ENCODE measurements around the gene PPIL1.
"Not testable (repeated sequence)": the region's sequence is repeated elsewhere in the genome, so short reads cannot be mapped to it uniquely, and the experiment has no call there.

PPIL1 gene

DNA sequence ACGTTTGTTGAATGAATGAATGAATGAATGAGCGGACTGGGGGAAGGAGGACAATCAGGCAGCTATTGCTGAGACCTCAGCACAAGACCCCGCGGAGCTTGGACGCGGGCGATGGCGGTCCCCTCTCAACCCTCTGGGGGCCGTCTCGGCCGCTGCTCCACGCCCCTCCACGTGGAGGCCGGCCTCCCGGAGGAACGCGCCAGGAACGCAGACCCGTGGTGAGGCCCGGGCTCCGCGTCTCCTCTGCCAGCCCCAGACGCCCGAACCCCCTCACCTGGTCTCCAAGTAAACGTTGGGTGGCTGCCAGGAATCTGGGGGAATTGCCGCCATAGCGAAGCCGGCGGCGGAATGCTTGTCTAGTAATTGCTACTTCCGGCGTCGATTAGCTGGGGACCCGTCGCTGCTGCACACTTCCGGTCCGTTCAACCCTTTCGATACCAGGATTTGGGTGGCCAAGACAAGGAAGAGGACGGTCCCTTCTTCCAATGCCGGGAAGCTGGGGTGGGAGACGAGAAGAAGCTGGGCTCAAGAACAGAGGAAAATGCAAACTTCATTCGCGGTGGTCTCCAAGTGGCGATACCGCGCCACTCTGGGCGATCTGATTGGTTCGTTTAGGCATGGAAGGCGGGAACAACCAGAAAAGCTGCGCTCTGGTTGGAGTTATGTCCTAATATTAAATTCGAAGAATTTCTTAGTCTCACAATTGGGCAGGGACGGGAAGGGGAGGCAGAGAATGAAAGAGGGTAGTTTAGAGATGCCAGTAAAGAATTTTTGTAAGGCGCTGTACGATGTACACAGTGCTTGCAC is at the start of gene PPIL1:
PPIL1 (minus strand) TSS at position 361 of the 807 bp plus-strand sequence; CDS start at position 330, 31 bp downstream.
- peak; percentile 92 to 96 for DNase-seq

DNA sequence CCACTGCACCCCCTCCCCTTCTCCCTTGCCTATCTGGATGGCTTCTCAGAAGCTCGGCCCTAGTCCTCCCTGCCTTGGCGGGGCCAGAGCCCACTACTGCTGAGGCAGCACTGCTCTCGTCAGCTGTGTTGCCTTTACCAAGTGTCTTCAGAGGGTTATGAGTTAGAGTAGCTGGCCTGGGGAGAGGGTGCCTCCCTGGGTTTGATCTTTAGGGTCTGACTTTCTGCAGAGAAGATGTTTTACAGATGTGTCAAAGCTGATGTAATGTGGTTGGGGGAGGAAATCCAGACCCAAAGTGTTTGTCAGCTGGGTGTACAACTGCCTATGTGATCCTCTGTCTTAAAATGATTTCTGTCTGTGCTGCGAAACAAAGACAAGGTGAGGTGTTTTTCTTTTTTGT is 49.5 kb upstream of the PPIL1 start:
- no peak for DNase-seq

DNA sequence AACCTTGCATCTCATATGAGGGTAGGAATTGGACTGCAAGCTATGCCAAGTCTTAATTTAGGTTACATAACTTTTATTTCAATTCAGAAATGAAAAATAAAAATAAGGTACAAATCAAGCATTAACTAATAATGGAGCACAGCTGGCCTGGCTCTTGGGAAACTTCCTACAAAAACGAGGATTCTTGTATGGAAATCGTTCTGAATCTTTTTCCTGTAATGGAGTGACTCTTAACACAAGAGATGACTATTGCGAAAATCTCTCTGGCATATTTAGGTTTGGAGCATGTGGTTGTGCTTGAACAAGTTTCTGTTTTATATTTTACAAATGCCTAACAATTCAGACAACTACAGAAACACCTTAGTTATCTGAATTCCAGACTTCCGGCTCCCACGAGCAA is 45.9 kb upstream of the PPIL1 start:
- DNase-seq, result no peak

DNA sequence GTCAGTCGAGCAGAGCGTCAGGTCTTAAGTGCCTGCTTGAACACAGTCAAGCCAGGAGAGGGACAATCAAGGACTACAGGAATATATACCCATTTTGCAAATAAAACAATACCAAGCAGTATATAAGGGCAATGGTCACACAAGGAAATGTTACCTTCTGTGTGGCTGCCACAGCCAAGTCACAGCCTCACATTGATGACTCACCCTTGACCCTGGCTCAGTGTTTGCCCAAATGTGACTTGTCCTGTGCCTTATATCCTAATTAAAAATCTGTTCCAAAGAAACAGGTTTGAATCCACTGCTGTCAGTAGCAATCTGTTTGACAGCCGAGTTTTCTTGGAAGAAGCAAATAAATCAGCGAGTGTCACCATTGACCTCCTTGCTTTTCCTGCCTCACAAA is 45.4 kb upstream of the PPIL1 start:
- DNase-seq, result no peak

DNA sequence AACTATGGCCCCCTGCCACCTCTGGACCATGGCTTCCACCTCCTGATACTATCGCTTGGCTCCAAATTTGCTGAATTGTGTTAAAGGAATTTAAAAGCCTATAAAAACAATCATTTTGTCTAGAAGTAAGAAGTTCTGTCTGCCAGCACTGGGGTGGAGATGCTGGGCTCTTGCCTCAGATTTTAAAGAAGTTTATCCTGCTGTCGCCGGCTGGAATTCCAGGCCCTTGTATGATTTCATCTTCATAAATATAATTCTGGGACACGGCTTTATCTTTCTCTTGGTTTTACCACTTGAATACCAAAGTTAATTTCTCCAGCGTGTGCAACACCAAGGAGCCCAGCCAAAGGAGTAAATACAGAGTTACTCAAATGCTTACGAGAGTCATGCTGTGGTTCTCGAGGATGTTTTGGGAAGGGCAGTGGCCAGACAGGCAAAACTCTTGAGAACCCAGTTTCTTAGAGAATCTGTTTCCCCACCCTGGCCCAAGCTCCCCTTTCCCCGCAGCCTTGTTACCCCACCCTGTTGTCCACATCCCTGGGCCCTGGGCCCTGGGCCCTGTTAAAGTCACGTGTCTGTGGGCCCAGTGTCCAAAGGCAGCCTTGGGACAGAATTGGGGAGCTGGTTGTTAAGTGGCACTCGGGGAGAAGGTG is 43.1 kb upstream of the PPIL1 start:
- DNase-seq, result no peak

- DNase-seq, result no peak
These were observed 41.5 kb upstream of the PPIL1 start for GRCh38 chr6:36916126-36916525.

- DNase-seq, result no peak
These were observed 41.0 kb upstream of the PPIL1 start for GRCh38 chr6:36915599-36915998.

GRCh38 chr6:36914227-36914794 is 39.7 kb upstream of the PPIL1 start:
- DNase-seq, result no peak

- no peak for DNase-seq
These were observed 38.5 kb upstream of the PPIL1 start for GRCh38 chr6:36913082-36913481.

DNA sequence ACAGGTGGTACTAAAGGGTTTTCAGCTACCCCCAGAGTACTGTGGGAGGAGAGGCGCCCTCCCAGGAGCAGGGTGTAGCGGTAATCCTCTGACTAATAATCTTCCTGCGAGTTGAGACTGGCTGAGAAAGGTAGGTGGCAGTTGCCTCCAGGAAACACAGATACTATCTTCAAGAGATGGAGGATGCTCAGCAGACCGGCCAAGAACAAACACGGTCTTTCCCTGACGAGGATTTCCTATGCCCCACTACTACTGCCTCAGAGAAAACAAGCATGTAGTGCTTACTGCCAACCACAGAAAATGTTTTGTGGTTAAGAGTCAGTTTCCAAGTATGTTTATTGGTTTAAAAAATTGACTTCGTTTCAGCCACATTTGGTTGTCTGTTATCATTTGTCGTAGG is 38.0 kb upstream of the PPIL1 start:
- no peak for DNase-seq

- no peak for DNase-seq
These were observed 37.4 kb upstream of the PPIL1 start for GRCh38 chr6:36912030-36912454.

DNA sequence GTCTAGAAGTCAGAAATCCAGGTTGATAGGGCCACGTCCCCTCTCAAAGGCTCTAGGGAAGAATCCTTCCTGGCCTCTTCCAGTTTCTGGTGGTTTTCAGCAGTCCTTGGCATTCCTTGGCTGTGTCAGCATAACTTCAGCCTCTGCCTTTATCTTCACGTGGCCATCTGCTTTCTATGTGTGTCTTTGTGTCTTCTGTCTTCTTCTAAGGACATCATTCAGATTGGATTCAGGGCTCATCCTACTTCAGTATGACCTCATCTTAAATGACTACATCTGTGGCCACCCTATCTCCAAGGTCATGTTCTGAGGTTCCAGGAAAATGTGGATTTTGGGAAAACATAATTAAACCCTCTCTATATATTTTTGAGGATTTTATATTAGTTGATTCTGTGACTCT is 34.1 kb upstream of the PPIL1 start:
- no peak for DNase-seq

GRCh38 chr6:36907781-36908180 is 33.2 kb upstream of the PPIL1 start:
- peak; percentile 65 to 92 for DNase-seq

GRCh38 chr6:36906539-36907325 is 32.1 kb upstream of the PPIL1 start:
- peak; percentile 80 to 84 for DNase-seq

DNA sequence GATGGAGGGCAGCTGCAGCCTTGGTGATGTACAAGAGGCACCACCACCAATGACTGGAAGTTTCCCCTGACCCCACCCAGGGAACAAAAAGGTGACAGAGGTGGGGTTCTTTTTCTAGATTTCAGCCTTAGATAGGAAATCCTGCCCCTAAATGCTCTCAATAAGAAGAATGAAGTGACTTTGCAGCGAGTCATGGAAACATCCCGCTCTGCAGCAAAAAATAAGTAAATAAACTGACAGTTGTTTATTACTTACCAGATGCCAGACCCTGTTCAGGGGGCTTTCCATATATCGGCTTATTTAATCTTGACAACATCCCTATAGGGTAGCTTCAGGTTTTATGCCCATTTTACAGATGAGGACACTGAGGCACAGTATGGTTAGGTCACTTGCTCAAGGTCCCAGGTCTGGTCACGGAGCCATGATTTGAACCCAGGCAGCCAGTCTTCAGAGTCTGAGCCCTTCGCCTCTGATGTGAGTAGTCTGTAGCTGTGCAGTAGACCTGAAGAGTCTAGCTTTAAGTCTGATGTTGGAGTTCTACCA is 30.3 kb upstream of the PPIL1 start:
- no peak for DNase-seq

GRCh38 chr6:36904114-36904513 is 29.5 kb upstream of the PPIL1 start:
- DNase-seq, result no peak

- DNase-seq, result no peak
These were observed 23.0 kb upstream of the PPIL1 start for GRCh38 chr6:36897609-36898008.

DNA sequence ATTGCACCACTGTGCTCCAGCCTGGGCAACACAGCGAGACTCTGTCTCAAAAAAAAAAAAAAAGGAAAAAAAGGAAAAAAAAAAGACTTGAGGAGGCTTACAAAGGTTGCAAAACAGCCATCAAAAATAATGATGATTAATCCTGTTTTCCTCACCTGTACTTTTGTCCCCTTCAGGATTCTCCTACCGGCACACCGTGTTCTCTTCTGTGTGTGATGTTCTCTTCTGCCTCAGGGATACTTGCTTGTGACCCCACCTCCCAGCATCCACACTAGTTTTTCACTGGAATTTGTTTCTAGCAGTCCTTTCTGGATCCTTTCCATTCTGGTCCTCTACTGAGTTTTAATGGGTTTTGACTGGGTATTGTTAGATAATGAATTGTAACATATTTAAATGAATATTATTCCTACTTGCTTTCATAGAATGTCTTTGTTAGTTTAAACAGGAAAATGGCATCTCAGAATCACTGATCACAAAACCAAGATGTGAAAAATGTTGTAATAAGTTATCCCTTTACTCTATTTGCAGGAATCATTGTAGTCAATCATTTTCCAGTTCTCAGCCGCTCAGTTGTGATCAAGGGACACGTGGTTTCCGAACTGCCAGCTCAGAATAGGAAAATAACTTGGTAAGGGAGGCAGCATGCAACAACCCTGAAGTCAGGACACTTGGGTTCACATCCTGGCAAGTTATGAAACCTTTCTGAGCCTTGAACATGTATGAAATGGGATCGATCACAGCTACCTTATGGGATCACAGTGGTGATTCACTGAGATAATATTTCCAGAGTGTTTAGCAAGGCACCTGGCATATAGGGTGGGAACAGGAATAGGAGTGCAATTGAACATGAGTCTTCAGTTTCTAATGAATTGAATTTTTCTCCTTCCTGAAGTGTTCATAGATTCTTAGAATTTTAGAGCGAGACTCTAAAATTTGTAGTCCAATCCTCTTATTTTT is 19.7 kb upstream of the PPIL1 start:
- no peak for DNase-seq

DNA sequence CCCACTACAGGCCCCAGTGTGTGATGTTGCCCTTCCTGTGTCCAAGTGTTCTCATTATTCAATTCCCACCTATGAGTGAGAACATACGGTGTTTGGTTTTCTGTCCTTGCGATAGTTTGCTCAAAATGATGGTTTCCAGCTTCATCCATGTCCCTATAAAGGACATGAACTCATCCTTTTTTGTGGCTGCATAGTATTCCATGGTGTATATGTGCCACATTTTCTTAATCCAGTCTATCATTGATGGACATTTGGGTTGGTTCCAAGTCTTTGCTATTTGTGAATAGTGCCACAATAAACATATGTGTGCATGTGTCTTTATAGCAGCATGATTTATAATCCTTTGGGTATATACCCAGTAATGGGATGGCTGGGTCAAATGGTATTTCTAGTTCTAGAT is 16.6 kb upstream of the PPIL1 start:
- not testable (repeated sequence) for DNase-seq

- no peak for DNase-seq
These were observed 15.6 kb upstream of the PPIL1 start for GRCh38 chr6:36890112-36890663.
